Neural cell (in vitro differentiated cells): Measurements from ENCODE around the gene SNURF. TPM values are rescaled to one million over a fixed set of nuclear protein-coding genes. Genes with fewer than 3 reads are reported as not detected.
"Not testable (repeated sequence)": the region's sequence is repeated elsewhere in the genome, so short reads cannot be mapped to it uniquely, and the experiment has no call there.

Source experiments
- H2AFZ ChIP-seq: fragments of 200-600, 300-800 bp; sonication (generic), shearing (Covaris generic); 2 replicates; pipeline ENCODE4 v1.6.0; 2014; ENCODE audit warnings: low read depth, mild to moderate bottlenecking, antibody characterized with exemption, low read length, moderate library complexity
- H3F3A ChIP-seq: fragments of 200-600 bp; shearing (Covaris generic); 2 replicates; pipeline ENCODE4 v1.6.1; 2016; ENCODE audit warnings: mild to moderate bottlenecking, moderate library complexity, mixed read lengths, antibody characterized with exemption, low read length; ENCODE audit not compliant: insufficient read depth, poor library complexity, severe bottlenecking
- H3K27ac ChIP-seq: fragments of 200-600, 300-800 bp; sonication (generic), shearing (Covaris generic); 2 replicates; pipeline ENCODE4 v1.5.1; 2014; ENCODE audit warnings: mild to moderate bottlenecking, low read length, moderate library complexity
- H3K27me3 ChIP-seq: fragments of 300-800, 200-600 bp; sonication (generic), shearing (Covaris generic); 2 replicates; pipeline ENCODE4 v1.6.0; 2014; ENCODE audit warnings: mild to moderate bottlenecking, low read depth, low read length, moderate library complexity; ENCODE audit not compliant: insufficient read depth
- H3K36me3 ChIP-seq: fragments of 300-800, 200-600 bp; sonication (generic), shearing (Covaris generic); 2 replicates; pipeline ENCODE4 v1.5.1; 2014; ENCODE audit warnings: mild to moderate bottlenecking, antibody characterized with exemption, low read length, moderate library complexity; ENCODE audit not compliant: insufficient read depth
- H3K4me2 ChIP-seq: fragments of 300-800, 200-600 bp; sonication (generic), shearing (Covaris generic); 2 replicates; pipeline ENCODE4 v1.6.0; 2014; ENCODE audit warnings: mild to moderate bottlenecking, low read length
- H3K4me3 ChIP-seq: fragments of 300-800, 200-600 bp; sonication (generic), shearing (Covaris generic); 2 replicates; pipeline ENCODE4 v1.5.1; 2014; ENCODE audit warnings: mild to moderate bottlenecking, low read length, moderate library complexity
- H3K79me2 ChIP-seq: fragments of 200-600 bp; shearing (Covaris generic); replicated peaks from 2 replicates; pipeline ENCODE4 v1.6.0; 2014; ENCODE audit warnings: mild to moderate bottlenecking, low read length, moderate library complexity; ENCODE audit not compliant: insufficient read depth
- H3K9ac ChIP-seq: fragments of 300-800, 200-600 bp; sonication (generic), shearing (Covaris generic); 2 replicates; pipeline ENCODE4 v1.6.1; 2016; ENCODE audit warnings: mild to moderate bottlenecking, low read length, mixed read lengths
- H3K9me2 ChIP-seq: fragments of 200-600 bp; shearing (Covaris generic); 2 replicates; pipeline ENCODE4 v1.6.1; 2016; ENCODE audit warnings: mild to moderate bottlenecking, low read length, mixed read lengths; ENCODE audit not compliant: insufficient read depth
- H3K9me3 ChIP-seq: fragments of 200-600, 300-800 bp; sonication (generic), shearing (Covaris generic); 2 replicates; pipeline ENCODE4 v1.6.1; 2016; ENCODE audit warnings: mild to moderate bottlenecking, mixed run types, low read length, moderate library complexity, mixed read lengths
- H4K20me1 ChIP-seq: fragments of 200-600 bp; shearing (Covaris generic); 2 replicates; pipeline ENCODE4 v1.6.1; 2016; ENCODE audit warnings: mild to moderate bottlenecking, mixed run types; ENCODE audit not compliant: insufficient read depth
- REST ChIP-seq: IDR thresholded peaks from 2 replicates; pipeline ENCODE4 v1.6.1; 2012; ENCODE audit warnings: borderline replicate concordance
- SMC3 ChIP-seq: fragments of 450-650 bp; conservative IDR thresholded peaks from 2 replicates; pipeline ENCODE4 v1.6.1; 2014; ENCODE audit warnings: antibody characterized with exemption, mild to moderate bottlenecking, moderate library complexity; ENCODE audit not compliant: poor library complexity
- TAF1 ChIP-seq: IDR thresholded peaks from 2 replicates; pipeline ENCODE4 v1.6.1; 2012; ENCODE audit warnings: low read depth
- polyA plus RNA-seq: library from polyadenylated mRNA; depleted of rRNA; stranded (reverse); fragments of >200 nt; gene quantifications from 2 replicates; pipeline ENCODE4 v1.2.3, GENCODE V29; 2014

The SNURF gene
- polyA plus RNA-seq, 1 donor from 2014 or later, result 15.1 TPM

GRCh38 chr15:24917431-24917830, 37.4 kb upstream of the SNURF start:
- TF ChIP-seq REST (no peak), TAF1 (no peak)
- Histone ChIP-seq H3K36me3 (no peaks in the 10 kb centered on the region), H3K9me2 (no peaks in the 10 kb centered on the region)

GRCh38 chr15:24919446-24919845, 35.3 kb upstream of the SNURF start:
- no peaks in the 10 kb centered on the region for H3K27me3 ChIP-seq
- no peak overlapping the region for H3K4me3 ChIP-seq
- no peaks in the 10 kb centered on the region for H3K36me3 ChIP-seq
- no peaks in the 10 kb centered on the region for H3F3A ChIP-seq
- no peak overlapping the region for H2AFZ ChIP-seq
- H3K9me3 ChIP-seq, result no peaks in the 10 kb centered on the region
- H3K79me2 ChIP-seq, result no peaks in the 10 kb centered on the region
- no peaks in the 10 kb centered on the region for H4K20me1 ChIP-seq
- TF ChIP-seq REST (no peak), SMC3 (no peak), TAF1 (no peak)
- H3K4me2 ChIP-seq, result no peak overlapping the region
- no peaks in the 10 kb centered on the region for H3K9me2 ChIP-seq
- no peak overlapping the region for H3K27ac ChIP-seq
- H3K9ac ChIP-seq, result no peak overlapping the region

More at GRCh38 chr15:24917431-24917830, 37.4 kb upstream of the SNURF start:
- Histone ChIP-seq H3K79me2 (no peaks in the 10 kb centered on the region), H3F3A (no peaks in the 10 kb centered on the region), H3K9ac (no peak overlapping the region), H3K4me2 (no peak overlapping the region), H2AFZ (no peak overlapping the region), H3K27ac (no peak overlapping the region), H3K4me3 (no peak overlapping the region), H3K27me3 (no peaks in the 10 kb centered on the region), H4K20me1 (no peaks in the 10 kb centered on the region), H3K9me3 (no peaks in the 10 kb centered on the region)

- not testable (repeated sequence) for H3K27me3 ChIP-seq
Observed at GRCh38 chr15:24922781-24923180, 32.0 kb upstream of the SNURF start.

More at GRCh38 chr15:24922781-24923180, 32.0 kb upstream of the SNURF start:
- H3K79me2 ChIP-seq, H3K9me3 ChIP-seq, H3K4me2 ChIP-seq, H3F3A ChIP-seq, H3K9me2 ChIP-seq, H2AFZ ChIP-seq, H3K27ac ChIP-seq, H3K36me3 ChIP-seq, H3K9ac ChIP-seq, H3K4me3 ChIP-seq, H4K20me1 ChIP-seq: not testable (repeated sequence)
